Loucy (cell line): ENCODE measurements around the gene LIPT1.

Source experiments
- CTCF ChIP-seq: fragments of 200-600 bp; sonication (generic); conservative IDR thresholded peaks from 2 replicates; pipeline ENCODE4 v1.5.1; 2014; ENCODE audit warnings: mild to moderate bottlenecking, antibody characterized with exemption, low read length
- EZH2phosphoT487 ChIP-seq: fragments of 200-600 bp; IDR thresholded peaks from 2 replicates; pipeline ENCODE4 v1.6.1; 2018; ENCODE audit warnings: antibody characterized with exemption, mild to moderate bottlenecking, moderate library complexity, borderline replicate concordance

GRCh38 chr2:99181624-99182000, 26.8 kb downstream of the LIPT1 start:
- TF ChIP-seq CTCF (no peak), EZH2phosphoT487 (no peak)
